Panc1 (cell line): Measurements from ENCODE around the gene TAS2R42.

Experiments
- CTCF ChIP-seq: fragments of 450-650 bp; IDR thresholded peaks from 2 replicates; pipeline ENCODE4 v1.5.1; 2017; ENCODE audit warnings: mild to moderate bottlenecking
- POLR2AphosphoS5 ChIP-seq: IDR thresholded peaks from 2 replicates; pipeline ENCODE4 v1.6.1; 2012; ENCODE audit warnings: mild to moderate bottlenecking, low read depth, low read length, moderate library complexity
- REST ChIP-seq, 2 experiments: IDR thresholded peaks; 2 replicates each; pipeline ENCODE4 v1.6.1; 2011 to 2012; ENCODE audit warnings: low read depth in 2 of 2, control low read depth in 1 of 2, low read length in 1 of 2, mild to moderate bottlenecking in 1 of 2, moderate library complexity in 1 of 2; ENCODE audit not compliant: insufficient read depth in 1 of 2

- TF ChIP-seq CTCF (no peak), POLR2AphosphoS5 (no peak), REST (IDR thresholded peaks at IDR 0.05; ENCODE audit: insufficient read depth in 1 of 2, low read depth in 2 of 2, low read length in 1 of 2) (no peak)
These were observed 46.8 kb upstream of the TAS2R42 start for GRCh38 chr12:11233532-11233931.
